K562 (cell line): ENCODE measurements around the gene SLC22A23.

Source experiments
- ILF3 ChIP-seq: fragments of 450-650 bp; IDR thresholded peaks from 2 replicates; pipeline ENCODE4 v1.6.1; 2018; ENCODE audit warnings: antibody characterized with exemption, mild to moderate bottlenecking, moderate library complexity, borderline replicate concordance
- SIX5 ChIP-seq, 2 experiments: IDR thresholded peaks; 2 replicates each; pipeline ENCODE4 v1.6.1; 2011; ENCODE audit warnings: low read length in 2 of 2, borderline replicate concordance in 1 of 2, low read depth in 1 of 2, mild to moderate bottlenecking in 1 of 2, moderate library complexity in 1 of 2; ENCODE audit not compliant: insufficient read depth in 1 of 2
- TCF3 ChIP-seq: sonication (generic); formaldehyde crosslinking; IDR thresholded peaks from 2 replicates; pipeline ENCODE4 v1.4.0; 2020; ENCODE audit warnings: mild to moderate bottlenecking, missing genetic modification reagents
- ZBTB12 ChIP-seq: fragments of 250-450 bp; sonication (Bioruptor Pico); IDR thresholded peaks from 2 replicates; pipeline ENCODE4 v1.4.0; 2020
- TF ChIP-seq, protein P1 (sequence below), 3 experiments: IDR thresholded peaks in 2 of 3; conservative IDR thresholded peaks in 1 of 3; 2 replicates each; pipeline ENCODE4 v1.5.1; 2011 to 2012; ENCODE audit warnings: low read length in 3 of 3, mild to moderate bottlenecking in 3 of 3, control low read depth in 2 of 3, improper control_type of control experiment in 1 of 3, inconsistent platforms in 1 of 3, low read depth in 1 of 3, mixed read lengths in 1 of 3, moderate library complexity in 1 of 3; ENCODE audit not compliant: insufficient read depth in 2 of 3

DNA sequence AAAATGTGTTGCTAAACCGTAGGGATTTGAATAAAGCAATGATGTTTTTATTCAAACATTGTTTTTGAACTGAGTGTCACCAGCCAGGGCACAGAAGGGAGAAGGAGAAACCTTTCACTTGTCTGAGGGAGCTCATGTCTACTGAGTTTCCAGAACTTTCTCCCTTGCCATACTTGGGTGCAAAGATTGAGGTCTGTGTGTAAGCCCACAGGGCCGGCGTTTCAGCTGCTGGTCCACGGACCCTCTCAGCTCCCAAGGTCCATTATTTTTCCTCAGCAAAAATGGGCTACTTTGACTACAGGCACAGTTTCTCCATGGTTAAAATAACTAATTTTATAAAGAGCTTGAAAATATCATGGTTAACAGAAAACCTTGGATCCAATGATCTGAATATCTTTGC, 165.5 kb downstream of the SLC22A23 start:
- TF ChIP-seq, protein P1, sequence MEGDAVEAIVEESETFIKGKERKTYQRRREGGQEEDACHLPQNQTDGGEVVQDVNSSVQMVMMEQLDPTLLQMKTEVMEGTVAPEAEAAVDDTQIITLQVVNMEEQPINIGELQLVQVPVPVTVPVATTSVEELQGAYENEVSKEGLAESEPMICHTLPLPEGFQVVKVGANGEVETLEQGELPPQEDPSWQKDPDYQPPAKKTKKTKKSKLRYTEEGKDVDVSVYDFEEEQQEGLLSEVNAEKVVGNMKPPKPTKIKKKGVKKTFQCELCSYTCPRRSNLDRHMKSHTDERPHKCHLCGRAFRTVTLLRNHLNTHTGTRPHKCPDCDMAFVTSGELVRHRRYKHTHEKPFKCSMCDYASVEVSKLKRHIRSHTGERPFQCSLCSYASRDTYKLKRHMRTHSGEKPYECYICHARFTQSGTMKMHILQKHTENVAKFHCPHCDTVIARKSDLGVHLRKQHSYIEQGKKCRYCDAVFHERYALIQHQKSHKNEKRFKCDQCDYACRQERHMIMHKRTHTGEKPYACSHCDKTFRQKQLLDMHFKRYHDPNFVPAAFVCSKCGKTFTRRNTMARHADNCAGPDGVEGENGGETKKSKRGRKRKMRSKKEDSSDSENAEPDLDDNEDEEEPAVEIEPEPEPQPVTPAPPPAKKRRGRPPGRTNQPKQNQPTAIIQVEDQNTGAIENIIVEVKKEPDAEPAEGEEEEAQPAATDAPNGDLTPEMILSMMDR (IDR thresholded peaks at IDR 0.05 in 2 of 3, conservative IDR thresholded peaks at IDR 0.05 in 1 of 3; ENCODE audit: insufficient read depth in 2 of 3, low read depth in 1 of 3, low read length in 3 of 3): no peak
- TF ChIP-seq SIX5 (IDR thresholded peaks at IDR 0.05; ENCODE audit: borderline replicate concordance in 1 of 2, insufficient read depth in 1 of 2, low read depth in 1 of 2, low read length in 2 of 2) (no peak), ZBTB12 (CRISPR knock-in tag) (no peak), TCF3 (no peak), ILF3 (no peak)
